Measurements from ENCODE around the gene MTHFD1.

MTHFD1 gene

GRCh38 chr14:64387782-64388532 is at the start of gene MTHFD1:
MTHFD1 (plus strand) TSS chr14:64388353; CDS start chr14:64388428, 75 bp downstream.
- peak within 1 kb of the TSS; percentile 75 for H3K27ac ChIP-seq
- no peak for TF ChIP-seq CTCF (conservative IDR thresholded peaks at IDR 0.05)

- no peak for TF ChIP-seq CTCF (conservative IDR thresholded peaks at IDR 0.05)
- H3K27ac ChIP-seq = peak overlapping the region; percentile 89
Observed at GRCh38 chr14:64338616-64339316, 49.4 kb upstream of the MTHFD1 start.

GRCh38 chr14:64340560-64341196 is 47.5 kb upstream of the MTHFD1 start:
- TF ChIP-seq CTCF (conservative IDR thresholded peaks at IDR 0.05) = no peak
- H3K27ac ChIP-seq = no peak overlapping the region

GRCh38 chr14:64347748-64348147 is 40.4 kb upstream of the MTHFD1 start:
- no peak for TF ChIP-seq CTCF (conservative IDR thresholded peaks at IDR 0.05)
- H3K27ac ChIP-seq = no peak overlapping the region

GRCh38 chr14:64349741-64350490 is 38.2 kb upstream of the MTHFD1 start:
- TF ChIP-seq CTCF (conservative IDR thresholded peaks at IDR 0.05) = no peak
- H3K27ac ChIP-seq = no peak overlapping the region

GRCh38 chr14:64363265-64363846 is 24.8 kb upstream of the MTHFD1 start:
- H3K27ac ChIP-seq = no peak overlapping the region
- TF ChIP-seq CTCF (conservative IDR thresholded peaks at IDR 0.05) = no peak

All from VCaP (cell line).